GM21515 (cell line): ENCODE data around the gene RNF220.

ENCODE experiments used
- ATAC-seq: cut with Tn5 transposase; IDR thresholded peaks from one replicate; pipeline ENCODE4 v1.9.1; 2021; ENCODE audit not compliant: unreplicated experiment

RNF220 gene

GRCh38 chr1:44631647-44632539, 226.8 kb downstream of the RNF220 start:
- peak; percentile 60 for ATAC-seq

DNA sequence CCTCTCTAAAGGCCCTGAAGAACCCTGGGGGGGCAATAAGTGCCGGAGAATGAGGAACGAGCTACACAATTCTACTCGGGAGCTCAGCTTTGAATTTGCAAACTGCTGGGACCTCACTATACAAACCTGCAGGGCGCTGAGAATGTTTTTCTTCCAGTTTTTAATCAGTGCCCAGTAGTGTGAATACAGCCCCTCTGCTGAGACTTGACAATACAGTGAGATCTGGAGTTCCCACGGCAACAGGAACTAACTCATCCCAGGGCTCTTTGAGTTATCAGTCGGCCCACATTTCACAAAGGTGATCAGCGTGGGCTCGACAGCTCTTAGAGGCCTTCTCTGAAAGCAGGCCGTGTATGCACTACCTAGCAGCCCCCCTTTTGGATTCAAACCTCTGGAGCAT, 227.5 kb downstream of the RNF220 start:
- ATAC-seq = no peak

DNA sequence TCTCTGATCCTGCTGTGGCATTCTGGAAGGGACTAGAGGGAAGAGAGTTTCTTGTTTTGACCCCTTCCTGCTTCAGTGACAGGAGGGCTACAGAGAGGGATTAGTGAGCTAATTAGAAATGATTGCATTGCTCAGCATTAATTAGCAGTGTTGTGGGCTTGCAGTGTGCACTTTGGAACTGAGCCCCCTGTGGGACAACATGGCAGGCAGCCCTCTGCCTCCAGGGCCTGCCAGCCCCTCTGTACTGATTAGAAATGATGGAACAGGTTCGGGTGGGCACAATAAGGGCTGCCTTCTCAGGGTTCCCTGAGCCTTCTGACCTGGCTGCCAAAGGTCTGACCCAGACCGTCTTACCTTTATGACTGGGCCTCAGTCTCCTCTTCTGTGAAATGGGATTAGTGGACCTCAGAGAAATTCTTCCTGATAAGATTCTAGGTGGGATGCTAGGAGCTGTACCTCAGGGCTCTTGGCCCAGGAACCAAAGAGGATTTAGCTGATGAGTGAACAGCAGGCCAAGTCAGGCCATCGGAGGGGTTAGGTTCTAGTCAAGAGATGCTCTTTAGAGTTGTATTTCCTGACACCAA, 229.6 kb downstream of the RNF220 start:
- ATAC-seq = no peak

- no peak for ATAC-seq
Observed at GRCh38 chr1:44635439-44635838, 230.4 kb downstream of the RNF220 start.

- no peak for ATAC-seq
Observed at GRCh38 chr1:44636083-44636687, 231.1 kb downstream of the RNF220 start.

- ATAC-seq = no peak
Observed at GRCh38 chr1:44636688-44637598, 231.9 kb downstream of the RNF220 start.

DNA sequence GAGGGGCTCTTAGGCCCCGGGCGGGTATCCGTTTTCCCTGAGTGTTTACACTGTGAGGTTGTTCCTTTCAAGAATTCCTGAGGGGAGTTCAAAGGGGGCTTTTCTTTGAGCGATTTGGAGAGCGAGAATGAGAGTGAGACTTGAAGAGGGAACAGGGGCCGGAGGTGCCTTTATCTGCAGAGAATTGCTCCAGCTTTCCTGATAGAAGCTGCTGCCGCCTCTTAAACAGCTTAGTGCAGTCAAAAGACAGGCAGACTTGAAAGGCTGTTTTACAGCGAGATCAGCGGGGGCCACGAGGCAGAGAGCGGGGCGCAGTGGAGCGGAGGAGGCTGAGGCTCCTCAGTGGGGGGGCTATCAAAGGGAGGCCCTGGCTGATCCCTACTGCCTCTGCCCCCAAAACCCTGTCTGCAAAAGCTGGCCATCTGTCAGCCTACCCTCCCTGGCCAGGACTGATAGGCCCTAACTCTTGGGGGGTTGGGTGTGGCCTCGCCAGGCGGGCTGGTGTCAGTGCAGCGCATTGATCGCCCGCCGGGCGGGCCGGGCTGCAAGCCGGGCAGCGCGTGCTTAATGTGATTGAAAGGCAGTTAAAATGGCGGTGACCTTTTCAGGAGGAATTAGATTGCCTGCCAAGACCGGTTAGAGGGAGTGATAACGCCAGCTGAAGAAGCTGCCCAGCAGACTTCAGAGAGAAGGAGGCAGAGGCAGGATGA, 232.8 kb downstream of the RNF220 start:
- no peak for ATAC-seq

GRCh38 chr1:44640200-44640853, 235.3 kb downstream of the RNF220 start:
- no peak for ATAC-seq

DNA sequence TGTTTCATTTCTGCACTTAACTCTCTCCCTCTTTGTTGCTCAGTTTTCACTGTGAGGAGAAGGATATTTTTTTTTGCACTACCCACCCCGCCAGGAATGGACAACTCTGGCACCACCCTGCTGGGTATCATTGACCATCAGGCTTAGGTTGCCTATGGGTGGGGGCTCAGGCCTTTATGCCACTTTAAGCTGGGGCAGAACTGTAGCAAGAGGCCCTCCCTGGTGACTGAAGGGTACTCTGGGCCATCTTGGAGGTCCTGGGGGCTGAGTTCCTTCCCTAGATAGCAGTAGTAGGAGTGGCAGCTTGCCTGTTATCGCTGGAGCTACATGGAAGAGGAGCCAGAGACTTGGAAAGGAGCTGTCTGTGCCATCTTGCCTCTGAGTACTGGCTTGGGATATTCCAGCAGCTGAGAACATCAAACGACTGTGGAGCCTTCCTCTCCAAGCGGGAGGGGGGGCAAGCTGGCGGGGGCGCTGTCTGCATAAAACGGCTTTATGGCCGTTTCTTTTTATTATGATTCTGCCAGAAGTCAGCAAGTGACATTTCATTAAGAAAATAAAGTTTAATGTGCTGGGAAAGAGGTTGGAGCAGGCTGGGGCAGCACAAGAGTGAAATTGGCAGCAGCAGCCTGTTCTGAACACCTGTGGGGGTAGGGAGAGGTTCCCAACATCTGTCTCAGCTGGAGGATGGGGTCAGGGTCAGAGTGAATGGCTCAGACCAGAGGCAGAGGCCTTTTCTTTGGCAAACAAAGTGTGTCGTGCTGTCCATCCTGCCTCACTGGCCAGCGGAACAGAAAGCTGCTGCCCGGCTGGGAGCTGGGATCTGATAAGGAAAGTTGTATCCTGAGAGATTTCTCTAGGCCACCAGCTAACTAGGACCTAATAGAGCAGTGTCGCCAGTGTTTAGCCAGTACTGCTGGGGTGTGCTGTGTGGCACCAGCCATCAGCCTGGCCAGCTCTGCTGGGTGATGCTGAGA, 236.4 kb downstream of the RNF220 start:
- ATAC-seq = no peak

- ATAC-seq = no peak
Observed at GRCh38 chr1:44642255-44642654, 237.2 kb downstream of the RNF220 start.

DNA sequence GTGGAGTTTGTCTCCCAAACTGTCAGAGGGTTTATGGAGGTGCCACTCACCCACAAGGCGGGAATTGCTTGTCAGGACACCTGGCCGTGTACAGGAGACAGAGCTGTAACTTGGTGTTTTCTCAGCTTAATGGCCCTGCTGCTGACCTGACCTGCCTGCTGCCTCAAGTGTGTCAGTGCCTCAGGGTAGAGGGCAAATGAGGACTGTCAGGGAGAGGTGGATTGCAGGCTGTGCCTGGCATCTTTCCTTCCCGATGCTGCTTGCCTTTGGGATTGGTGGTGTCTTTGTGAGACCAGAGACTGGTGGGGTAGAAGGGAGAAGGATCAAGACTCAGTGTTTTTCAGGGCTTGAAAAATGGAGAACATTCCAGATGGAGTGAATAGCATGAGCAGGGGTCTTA, 237.9 kb downstream of the RNF220 start:
- ATAC-seq = no peak

- no peak for ATAC-seq
Observed at GRCh38 chr1:44643721-44644334, 238.8 kb downstream of the RNF220 start.

DNA sequence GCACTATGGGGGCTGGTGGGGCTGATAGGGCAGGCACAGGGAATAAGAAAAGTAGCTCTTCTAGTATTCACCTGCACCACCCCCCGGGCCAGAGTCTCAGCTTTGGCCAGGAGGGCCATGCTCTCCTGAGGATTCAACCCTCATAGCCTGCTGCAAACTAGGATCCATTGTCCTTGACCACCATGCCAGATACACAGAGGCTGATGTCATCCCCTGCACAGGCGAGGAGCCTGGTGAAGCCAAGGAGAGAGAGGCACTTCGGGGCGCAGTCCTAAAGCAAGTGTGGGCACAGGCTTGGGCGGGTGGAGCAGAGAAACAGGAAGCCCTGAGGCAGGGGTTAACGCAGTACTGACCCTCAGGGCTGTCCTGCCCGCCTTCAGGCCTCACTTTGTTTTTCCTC, 239.8 kb downstream of the RNF220 start:
- no peak for ATAC-seq

DNA sequence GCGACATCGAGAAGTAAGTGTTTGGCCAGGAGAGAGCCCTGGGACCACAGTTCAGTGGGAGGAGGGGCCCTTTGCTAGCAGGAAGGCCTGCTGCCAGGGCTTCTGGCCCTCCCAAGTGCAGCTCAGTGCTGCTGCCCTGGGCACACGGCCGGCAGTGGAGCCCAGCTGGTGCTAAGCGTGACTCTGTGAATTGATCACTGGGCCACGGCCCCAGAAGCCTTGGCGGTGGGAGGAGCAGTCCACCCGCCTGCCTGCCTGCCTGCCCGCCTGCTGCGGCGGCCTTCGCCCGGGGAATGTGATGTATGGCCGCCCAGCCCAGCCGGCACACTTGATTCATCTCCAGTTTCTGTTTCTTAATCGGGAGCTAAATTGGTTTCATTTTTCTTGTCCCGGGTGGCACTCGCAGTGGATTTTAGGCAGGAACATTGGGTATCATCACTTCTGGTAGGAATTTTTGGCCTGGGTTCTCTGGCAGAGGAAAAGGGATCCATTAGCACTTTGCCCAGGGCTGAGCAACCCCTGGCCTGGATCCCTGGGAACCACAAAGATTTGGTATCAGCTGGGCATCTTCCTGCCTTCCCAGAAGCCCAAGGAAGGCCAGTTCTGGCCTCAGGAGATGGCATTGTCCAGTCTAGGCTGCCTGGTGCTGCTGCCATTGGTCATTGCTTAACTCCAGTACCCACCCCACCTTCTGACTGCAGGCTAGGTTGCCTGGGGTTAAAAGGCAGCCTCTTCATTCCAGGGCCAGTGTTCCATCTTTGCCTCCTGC, 240.6 kb downstream of the RNF220 start:
- ATAC-seq = no peak

GRCh38 chr1:44646261-44647110, 241.4 kb downstream of the RNF220 start:
- ATAC-seq = no peak

GRCh38 chr1:44647896-44648295, 242.8 kb downstream of the RNF220 start:
- no peak for ATAC-seq
